GM20000 (cell line): ENCODE measurements around the gene DENND1A.

ENCODE experiments used
- DNase-seq: peaks from one replicate; pipeline ENCODE4 v3.0.0; 2012; ENCODE audit warnings: low spot score
- CTCF ChIP-seq: IDR thresholded peaks from 2 replicates; pipeline ENCODE4 v1.5.1; 2012; ENCODE audit warnings: mild to moderate bottlenecking, control low read depth; ENCODE audit errors: extremely low read depth, missing control alignments

The DENND1A gene

GRCh38 chr9:123772374-123772773, 157.6 kb downstream of the DENND1A start:
- no peak for DNase-seq
- TF ChIP-seq CTCF: no peak

GRCh38 chr9:123771690-123772089, 158.2 kb downstream of the DENND1A start:
- no peak for DNase-seq
- TF ChIP-seq CTCF: no peak

- TF ChIP-seq CTCF: no peak
- no peak for DNase-seq
Measured at GRCh38 chr9:123769719-123770118, 160.2 kb downstream of the DENND1A start.

- TF ChIP-seq CTCF: no peak
- no peak for DNase-seq
Measured at GRCh38 chr9:123763910-123764588, 165.9 kb downstream of the DENND1A start.

- TF ChIP-seq CTCF: no peak
- no peak for DNase-seq
Measured at GRCh38 chr9:123761905-123762605, 167.9 kb downstream of the DENND1A start.

GRCh38 chr9:123757960-123758359, 172.0 kb downstream of the DENND1A start:
- no peak for DNase-seq
- no peak for TF ChIP-seq CTCF

GRCh38 chr9:123757547-123757946, 172.4 kb downstream of the DENND1A start:
- DNase-seq: no peak
- TF ChIP-seq CTCF: no peak
